ENCODE results near the gene SYNGR3. TPM values are rescaled to one million over a fixed set of nuclear protein-coding genes. Genes with fewer than 3 reads are reported as not detected.

SYNGR3 gene
- total RNA-seq, 4 donors from 2014 or later: 2.1 to 5.6 (median 3.3) TPM

- H3K4me1 ChIP-seq: peaks cover 26 to 51% (median 40%) of the 10 kb centered on the region in 4 donors
- intact Hi-C loops (cut with DNase I): no loop called here
- peak overlapping the region in 1 of 4 donors; percentile 27 for H3K27ac ChIP-seq (replicated peaks in 1 of 4)
- H3K4me3 ChIP-seq: peak overlapping the region; percentile 45 to 61 (median 48)
- no peaks in the 10 kb centered on the region for H3K9me3 ChIP-seq
- TF ChIP-seq EP300 (IDR thresholded peaks at IDR 0.05): no peak
- H3K36me3 ChIP-seq: peaks cover 1 to 18% (median 10%) of the 10 kb centered on the region in 4 donors
- H3K27me3 ChIP-seq: peaks cover 3 to 48% (median 32%) of the 10 kb centered on the region in 4 donors
- no CpG with 5 or more reads among the region's 50 CpGs for WGBS
- no peak for DNase-seq (ENCODE audit: extremely low spot score)
Observed at GRCh38 chr16:1992704-1993317, 3.0 kb downstream of the SYNGR3 start.

- intact Hi-C loops (cut with DNase I): no loop called here
- Histone ChIP-seq H3K4me3 (no peak overlapping the region), H3K4me1 (peaks cover 26 to 57% (median 43%) of the 10 kb centered on the region in 4 donors), H3K9me3 (no peaks in the 10 kb centered on the region), H3K27ac (replicated peaks in 1 of 4) (no peak overlapping the region), H3K27me3 (peaks cover 3 to 44% (median 28%) of the 10 kb centered on the region in 4 donors), H3K36me3 (peaks cover 10 to 27% (median 19%) of the 10 kb centered on the region in 4 donors)
- WGBS: 75% methylated on average over 2 of the region's 2 CpGs
- TF ChIP-seq CTCF (IDR thresholded peaks at IDR 0.05) (no peak), POLR2A (IDR thresholded peaks at IDR 0.05; ENCODE audit: low read depth) (no peak)
- DNase-seq (ENCODE audit: extremely low spot score): no peak
Observed at GRCh38 chr16:1993731-1994131, 4.0 kb downstream of the SYNGR3 start.

GRCh38 chr16:1997494-1998359 lies 8.0 kb downstream of the SYNGR3 start:
- H3K4me3 ChIP-seq: no peak overlapping the region
- H3K27me3 ChIP-seq: peaks cover 0 to 4% (median 0%) of the 10 kb centered on the region in 4 donors
- WGBS: 82% methylated on average over 19 of the region's 26 CpGs
- H3K36me3 ChIP-seq: peaks cover 50 to 67% (median 59%) of the 10 kb centered on the region in 4 donors
- intact Hi-C loops (cut with DNase I): no loop called here
- H3K27ac ChIP-seq (replicated peaks in 1 of 4): peak overlapping the region in 2 of 4 donors; percentile 52 to 63
- TF ChIP-seq EP300 (IDR thresholded peaks at IDR 0.05) (no peak), POLR2A (IDR thresholded peaks at IDR 0.05; ENCODE audit: low read depth) (no peak), CTCF (IDR thresholded peaks at IDR 0.05) (no peak), POLR2AphosphoS5 (IDR thresholded peaks at IDR 0.05) (no peak)
- peaks cover 0 to 22% (median 7%) of the 10 kb centered on the region in 4 donors for H3K4me1 ChIP-seq
- no peaks in the 10 kb centered on the region for H3K9me3 ChIP-seq
- DNase-seq (ENCODE audit: extremely low spot score): no peak

- intact Hi-C loops (cut with DNase I): no loop called here
- WGBS: 83% methylated on average over 17 of the region's 27 CpGs
- DNase-seq (ENCODE audit: extremely low spot score): no peak
- Histone ChIP-seq H3K9me3 (no peaks in the 10 kb centered on the region), H3K27me3 (no peaks in the 10 kb centered on the region), H3K4me3 (no peak overlapping the region), H3K36me3 (peaks cover 57 to 74% (median 65%) of the 10 kb centered on the region in 4 donors), H3K4me1 (peaks cover under 1 to 22% (median 6%) of the 10 kb centered on the region in 4 donors), H3K27ac (replicated peaks in 1 of 4) (peak overlapping the region in 2 of 4 donors; percentile 48 to 63)
- TF ChIP-seq POLR2A (IDR thresholded peaks at IDR 0.05; ENCODE audit: low read depth) (no peak), CTCF (IDR thresholded peaks at IDR 0.05) (no peak), EP300 (IDR thresholded peaks at IDR 0.05) (no peak), POLR2AphosphoS5 (IDR thresholded peaks at IDR 0.05) (no peak)
Observed at GRCh38 chr16:1998360-1998835, 8.6 kb downstream of the SYNGR3 start.

Data from esophagus muscularis mucosa (tissue), 4 donors.